H1 (cell line): ENCODE results near the gene EPN3. TPM values are rescaled to one million over a fixed set of nuclear protein-coding genes. Genes with fewer than 3 reads are reported as not detected.

Source experiments
- CHD7 ChIP-seq: fragments of 300-600 bp; sonication (generic); IDR thresholded peaks from 2 replicates; pipeline ENCODE4 v1.7.1; 2012; ENCODE audit warnings: low read length, moderate library complexity, mild to moderate bottlenecking, inconsistent platforms; ENCODE audit not compliant: insufficient replicate concordance
- CTBP2 ChIP-seq: IDR thresholded peaks from 2 replicates; pipeline ENCODE4 v1.7.0; 2011; ENCODE audit warnings: borderline replicate concordance, mild to moderate bottlenecking, moderate library complexity, mixed read lengths, low read length; ENCODE audit not compliant: insufficient read depth, insufficient read length
- KDM4A ChIP-seq: IDR thresholded peaks from one replicate; pipeline ENCODE4 v1.7.1; 2012; ENCODE audit warnings: low read depth, mild to moderate bottlenecking, moderate library complexity, low read length, inconsistent platforms; ENCODE audit not compliant: severe bottlenecking
- KDM5A ChIP-seq: fragments of 200-600 bp; IDR thresholded peaks from 2 replicates; pipeline ENCODE4 v1.7.1; 2012; ENCODE audit warnings: mild to moderate bottlenecking, low read length, inconsistent platforms, mixed read lengths
- NRF1 ChIP-seq: IDR thresholded peaks from 2 replicates; pipeline ENCODE4 v1.6.1; 2011; ENCODE audit warnings: mild to moderate bottlenecking, low read depth, low read length, improper control_type of control experiment
- RBBP5 ChIP-seq: IDR thresholded peaks from 2 replicates; pipeline ENCODE4 v1.7.1; 2012; ENCODE audit warnings: low read depth, mild to moderate bottlenecking, inconsistent platforms, low read length, moderate library complexity, borderline replicate concordance
- SP1 ChIP-seq: IDR thresholded peaks from 2 replicates; pipeline ENCODE4 v1.6.1; 2011; ENCODE audit warnings: low read depth, low read length
- SP2 ChIP-seq: IDR thresholded peaks from 2 replicates; pipeline ENCODE4 v1.6.1; 2012; ENCODE audit warnings: mild to moderate bottlenecking, low read length, inconsistent platforms
- TAF1 ChIP-seq: IDR thresholded peaks from 2 replicates; pipeline ENCODE4 v1.6.1; 2011; ENCODE audit warnings: mild to moderate bottlenecking, low read depth, low read length
- USF2 ChIP-seq: IDR thresholded peaks from 2 replicates; pipeline ENCODE4 v1.6.1; 2011; ENCODE audit warnings: low read length, improper control_type of control experiment
- YY1 ChIP-seq: IDR thresholded peaks from 2 replicates; pipeline ENCODE4 v1.6.1; 2011; ENCODE audit warnings: low read depth, mild to moderate bottlenecking, low read length
- polyA plus RNA-seq, 7 experiments: library from polyadenylated mRNA; depleted of rRNA in 3 of 7; stranded (reverse) in 5 of 7; unstranded in 2 of 7; fragments of >200 nt in 5 of 7; fragments of 200-250 nt in 2 of 7; gene quantifications; 1 replicate in 5 of 7; 2 replicates in 1 of 7; 4 replicates in 1 of 7; pipeline versions ENCODE4 v1.2.1 to v1.2.3, GENCODE V29; 2011 to 2013; ENCODE audit warnings: missing spikeins in 2 of 7, mixed read lengths in 2 of 7
- total RNA-seq: library from RNA; stranded (reverse); fragmentation: NEBNext Ultra II Directional; extraction: Animal tissue kit (Norgen Biotek cat#: 25700); gene quantifications from 2 replicates; pipeline ENCODE4 v1.2.1, GENCODE V29; 2021

EPN3 gene
- total and polyA plus RNA-seq, 2 of the 8 experiments (the other 6 are each of a cell fraction or from before 2014, with no cell fraction given): 6.7 to 7.9 TPM

- no peak for TF ChIP-seq CHD7
- no peak for TF ChIP-seq SP1
- no peak for TF ChIP-seq NRF1
- TF ChIP-seq RBBP5: no peak
- no peak for TF ChIP-seq YY1
- TF ChIP-seq SP2: no peak
- TF ChIP-seq KDM4A: no peak
- TF ChIP-seq TAF1: no peak
- no peak for TF ChIP-seq USF2
- TF ChIP-seq CTBP2: no peak
- TF ChIP-seq KDM5A: no peak
These were observed 36.6 kb upstream of the EPN3 start (continued) for GRCh38 chr17:50495918-50496317.
